GM19239 (cell line): Measurements from ENCODE around the gene FANCC.

ENCODE experiments used
- DNase-seq: peaks from one replicate; pipeline ENCODE4 v3.0.0; 2011; ENCODE audit warnings: low spot score; ENCODE audit not compliant: insufficient read length
- FAIRE-seq: peaks from 2 replicates; lab custom pipeline; 2011; peaks lifted over from hg19 to GRCh38; lab: Jason Lieb, UNC

FANCC gene

DNA sequence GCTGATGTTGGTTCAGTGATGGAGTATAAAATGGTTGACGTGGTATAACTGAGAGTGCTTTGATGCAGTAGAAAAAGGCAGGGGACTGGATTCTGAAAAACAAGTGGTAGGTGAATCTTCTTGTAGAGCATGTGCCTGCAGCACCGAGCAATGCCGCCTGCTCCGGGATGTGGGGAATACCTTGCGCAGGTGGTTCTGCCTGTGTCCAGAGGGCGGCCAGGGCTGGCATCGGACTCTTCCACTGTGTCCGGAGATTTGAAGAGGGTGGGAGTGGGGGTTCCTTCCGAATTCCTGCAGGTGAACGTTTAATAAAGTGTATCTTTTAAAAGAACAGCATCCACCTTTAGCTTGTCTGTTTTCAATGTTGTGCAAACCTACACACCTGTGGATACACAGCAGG, 238.0 kb downstream of the FANCC start:
- no peak for DNase-seq
- no peak for FAIRE-seq

DNA sequence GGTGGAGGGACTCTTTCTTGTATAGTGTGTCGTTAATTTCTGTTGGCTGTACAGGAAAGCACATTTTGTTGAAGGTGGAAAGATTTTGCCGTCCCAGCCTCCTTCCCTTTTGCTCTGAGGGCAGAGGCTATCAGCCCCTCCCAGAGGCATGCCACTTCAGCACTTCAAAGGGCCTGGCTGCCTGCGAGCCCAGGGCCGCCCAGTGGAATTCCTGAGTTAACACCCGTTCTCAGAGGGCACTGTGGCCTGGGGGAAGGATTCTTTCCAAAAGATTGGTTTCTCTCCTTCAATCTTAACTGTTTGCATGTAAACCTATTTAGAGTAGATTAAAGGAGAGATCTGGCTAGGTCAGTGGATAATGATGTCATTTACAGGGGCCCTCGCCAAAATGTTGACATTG, 238.6 kb downstream of the FANCC start:
- DNase-seq: no peak
- no peak for FAIRE-seq

DNA sequence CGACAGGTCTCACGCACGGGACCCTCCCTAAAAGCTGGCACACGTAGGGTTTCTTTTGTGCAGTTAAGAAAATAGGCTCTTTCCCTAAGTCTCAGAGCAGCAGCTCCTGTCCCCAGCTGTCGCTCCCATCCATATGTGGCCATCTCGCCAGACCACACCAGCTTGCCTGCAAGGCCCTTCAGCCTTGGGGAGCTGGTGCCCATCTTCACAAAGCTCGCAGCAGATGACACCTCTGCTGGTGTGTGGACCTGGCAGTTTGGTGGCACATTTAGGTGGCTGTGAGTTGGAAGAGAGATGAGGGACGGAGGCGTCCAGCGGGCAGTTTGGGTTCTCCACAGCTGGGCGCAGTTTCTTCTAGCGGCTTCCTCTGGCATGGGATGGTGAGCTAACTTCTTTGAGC, 239.0 kb downstream of the FANCC start:
- no peak for FAIRE-seq
- no peak for DNase-seq

DNA sequence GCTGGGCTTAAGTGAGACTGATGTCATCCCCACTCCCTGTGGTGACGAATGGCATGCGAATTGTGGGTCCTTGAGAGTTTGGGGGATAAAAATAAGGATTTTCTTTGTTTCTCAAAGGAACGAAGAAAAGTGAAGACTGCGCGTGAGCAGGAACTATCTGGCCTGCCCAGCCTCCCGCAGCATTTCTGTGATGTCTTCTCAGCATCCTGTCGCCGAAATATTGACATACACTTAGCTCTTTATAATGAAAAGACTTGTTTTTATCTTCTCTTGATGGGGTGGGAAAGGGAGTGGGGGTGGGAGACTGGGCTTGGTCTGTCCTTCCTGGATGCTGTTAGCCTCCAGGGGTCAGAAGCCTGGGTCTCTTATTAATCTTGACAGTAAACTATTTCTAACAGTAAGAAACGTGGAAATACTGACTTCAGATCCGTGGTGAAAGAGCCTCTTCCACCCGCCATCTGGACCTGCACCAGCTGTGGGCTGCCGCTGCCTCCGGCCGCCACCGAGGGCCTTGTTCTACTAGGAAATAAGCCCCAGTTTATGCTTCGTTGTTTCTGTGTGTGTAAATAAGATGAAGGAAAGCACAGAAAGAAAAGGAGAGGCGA, 239.6 kb downstream of the FANCC start:
- FAIRE-seq (no peak), DNase-seq (no peak)

DNA sequence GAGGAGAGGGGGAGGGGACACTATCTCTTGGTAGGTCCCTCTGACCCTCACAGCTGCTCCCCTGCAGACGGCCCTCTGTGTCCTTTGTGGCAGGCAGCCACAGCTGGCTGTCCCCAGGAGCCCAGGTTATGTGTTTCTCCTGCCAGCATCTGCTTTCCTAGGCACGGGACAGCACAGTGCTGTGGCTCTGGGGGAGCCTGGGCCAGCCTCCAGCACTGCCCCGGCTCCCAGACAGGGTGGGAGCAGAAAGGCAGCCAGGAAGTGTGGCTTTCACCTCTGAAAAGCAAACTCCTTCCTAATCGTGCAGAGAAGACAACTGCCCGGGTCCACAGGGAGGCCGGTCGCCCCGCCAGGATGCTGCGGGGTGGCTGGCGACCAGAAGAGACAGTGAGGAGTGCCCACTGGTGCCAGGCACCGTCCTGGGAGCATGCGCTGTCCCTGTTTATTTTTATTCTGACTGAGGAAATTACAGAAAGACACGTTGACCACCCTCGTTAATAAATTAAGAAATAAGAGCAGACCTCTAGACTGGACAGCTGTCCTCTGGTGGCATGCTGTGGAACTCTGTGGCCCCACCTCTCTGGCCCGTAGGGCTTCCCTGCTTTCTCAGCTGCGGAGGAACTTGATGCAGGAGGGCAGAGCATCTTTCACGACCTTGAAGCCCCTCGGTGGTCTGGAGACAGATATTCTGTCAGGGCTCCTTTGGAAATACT, 240.3 kb downstream of the FANCC start:
- no peak for DNase-seq
- FAIRE-seq: no peak

DNA sequence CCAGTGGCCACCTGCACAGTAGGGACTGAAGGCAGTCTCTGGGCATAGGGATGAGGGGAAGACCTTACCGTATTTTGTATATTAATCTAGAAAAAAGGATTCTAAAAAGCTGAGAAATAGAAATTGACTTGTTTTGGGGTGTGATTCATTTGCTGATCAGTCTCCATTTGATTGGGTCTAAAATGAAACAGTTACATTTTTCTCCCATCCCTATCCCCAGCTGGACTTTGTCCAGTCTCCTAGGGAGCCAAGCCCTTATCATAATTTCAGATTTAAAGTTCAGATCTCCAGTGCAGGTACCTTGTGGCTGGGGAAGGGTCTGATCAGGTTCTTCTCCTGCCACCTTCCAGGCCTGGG, 240.8 kb downstream of the FANCC start:
- DNase-seq (no peak), FAIRE-seq (no peak)

DNA sequence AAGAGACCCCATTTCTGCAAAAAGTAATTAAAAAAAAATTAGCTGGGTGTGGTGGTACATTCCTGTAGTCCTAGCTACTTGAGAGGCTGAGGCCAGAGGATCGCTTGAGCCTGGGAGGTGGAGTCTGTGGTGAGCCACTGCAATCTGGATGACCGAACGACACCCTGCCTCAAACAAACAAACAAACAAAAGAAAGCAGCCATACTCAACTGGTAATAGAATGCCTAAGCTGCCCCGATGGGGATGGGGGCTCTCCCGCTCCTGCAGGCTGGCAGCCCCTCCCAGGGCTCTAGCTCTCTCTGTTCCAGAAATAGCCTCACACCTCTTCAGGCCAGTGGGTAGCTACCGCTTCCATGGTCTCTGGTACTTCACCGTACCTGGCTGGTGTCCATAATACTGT, 241.8 kb downstream of the FANCC start:
- FAIRE-seq (no peak), DNase-seq (no peak)

DNA sequence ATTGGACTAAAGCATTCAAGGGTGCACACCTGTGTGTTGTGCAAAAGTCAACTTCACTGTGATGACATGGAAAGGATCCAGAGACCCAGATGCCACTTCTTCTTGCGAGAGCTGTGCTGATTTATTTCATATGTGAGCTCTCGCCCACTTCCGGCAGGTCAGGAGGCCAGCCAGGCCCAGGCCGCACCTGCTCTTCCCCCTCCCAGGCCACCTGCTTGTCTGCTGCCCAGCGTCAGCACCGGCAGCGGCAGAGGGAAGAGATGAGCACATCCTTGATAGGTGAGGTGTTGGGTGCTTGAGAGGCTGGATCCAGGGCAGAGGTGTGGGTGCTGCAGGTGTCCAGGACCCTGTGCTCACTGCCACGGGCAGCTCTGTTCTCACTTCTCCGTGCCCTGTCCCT, 242.9 kb downstream of the FANCC start:
- FAIRE-seq (no peak), DNase-seq (no peak)

DNA sequence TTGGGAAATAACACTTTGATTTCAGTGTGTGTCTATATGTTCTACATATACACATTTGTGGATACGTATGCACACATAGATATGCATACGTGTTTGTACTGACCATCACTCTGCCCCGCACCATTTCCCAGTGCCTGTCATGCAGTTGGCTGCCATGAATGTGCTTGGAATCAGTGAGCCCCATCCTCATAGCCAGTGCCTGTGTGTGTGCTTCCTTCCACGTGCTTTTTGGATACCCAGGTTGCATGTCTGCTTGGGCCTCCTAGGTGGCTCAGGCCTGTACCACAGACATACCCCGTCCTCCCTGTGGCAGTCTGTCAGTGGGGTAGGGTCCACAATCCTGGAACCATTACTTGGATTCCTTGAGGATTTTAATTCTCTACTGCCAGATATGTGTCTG, 243.6 kb downstream of the FANCC start:
- DNase-seq: no peak
- no peak for FAIRE-seq

DNA sequence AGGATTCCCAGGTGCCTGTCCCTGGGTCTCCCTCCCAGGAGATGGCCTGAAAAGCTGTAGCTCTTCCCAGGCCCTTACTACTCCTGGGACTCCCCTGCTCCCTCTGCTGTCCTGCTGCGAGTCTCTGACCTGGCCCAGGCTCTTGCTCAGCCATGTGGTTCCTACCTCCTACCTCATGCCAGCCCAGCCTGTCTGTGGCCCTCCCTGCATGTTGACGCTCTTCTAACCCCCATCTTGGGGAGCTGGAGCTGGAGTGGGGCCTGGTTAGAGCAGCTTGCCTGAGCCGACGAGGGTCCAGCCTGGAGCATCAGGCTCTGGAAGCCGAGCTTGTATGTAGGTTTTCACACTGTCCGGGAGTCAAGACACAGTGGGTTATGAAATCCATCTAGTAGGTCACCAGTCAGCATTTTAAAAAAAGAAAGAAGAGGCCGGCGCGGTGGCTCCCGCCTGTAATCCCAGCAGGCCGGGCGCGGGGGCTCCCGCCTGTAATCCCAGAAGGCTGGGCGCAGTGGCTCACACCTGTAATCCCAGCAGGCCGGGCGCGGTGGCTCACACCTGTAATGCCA, 244.4 kb downstream of the FANCC start:
- DNase-seq: no peak
- no peak for FAIRE-seq

DNA sequence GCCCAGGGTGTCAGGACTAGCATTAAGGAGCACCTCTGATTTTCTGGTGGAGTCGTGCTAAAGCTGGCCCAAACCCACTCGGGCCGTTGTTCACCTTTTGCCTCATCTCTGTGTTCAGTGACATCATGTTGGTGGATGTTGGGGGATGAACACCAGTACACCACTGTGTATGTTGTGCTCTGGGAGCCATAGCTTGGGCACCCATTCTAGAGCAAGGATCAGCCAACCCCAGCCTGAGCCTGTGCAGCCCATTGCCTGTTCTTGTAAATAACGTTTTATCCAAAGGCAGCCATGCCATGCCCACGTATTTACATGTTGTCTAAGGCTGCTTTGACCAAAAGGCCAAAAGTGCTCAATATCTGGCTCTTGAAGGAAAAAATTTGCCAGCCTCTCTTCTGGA, 245.6 kb downstream of the FANCC start:
- DNase-seq (no peak), FAIRE-seq (no peak)

DNA sequence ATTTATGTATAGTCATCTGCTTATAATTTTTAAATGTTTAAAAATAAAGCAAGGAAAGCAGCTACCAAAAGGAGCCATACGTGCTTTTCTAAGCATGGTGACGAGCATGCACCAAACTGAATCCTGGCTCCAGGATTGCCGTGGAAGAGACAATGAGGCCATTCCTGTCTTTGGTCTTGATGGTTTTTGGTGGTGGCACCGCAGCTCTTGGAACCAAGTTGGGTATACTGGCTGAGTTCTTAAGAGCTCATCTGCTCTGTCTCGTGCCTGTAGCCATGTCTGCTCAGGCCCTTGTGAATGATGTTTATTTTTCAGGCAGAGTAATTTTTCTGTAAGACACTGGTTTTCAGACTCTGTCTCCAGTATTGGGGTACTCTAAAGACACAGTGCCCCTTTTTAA, 246.1 kb downstream of the FANCC start:
- no peak for FAIRE-seq
- no peak for DNase-seq

DNA sequence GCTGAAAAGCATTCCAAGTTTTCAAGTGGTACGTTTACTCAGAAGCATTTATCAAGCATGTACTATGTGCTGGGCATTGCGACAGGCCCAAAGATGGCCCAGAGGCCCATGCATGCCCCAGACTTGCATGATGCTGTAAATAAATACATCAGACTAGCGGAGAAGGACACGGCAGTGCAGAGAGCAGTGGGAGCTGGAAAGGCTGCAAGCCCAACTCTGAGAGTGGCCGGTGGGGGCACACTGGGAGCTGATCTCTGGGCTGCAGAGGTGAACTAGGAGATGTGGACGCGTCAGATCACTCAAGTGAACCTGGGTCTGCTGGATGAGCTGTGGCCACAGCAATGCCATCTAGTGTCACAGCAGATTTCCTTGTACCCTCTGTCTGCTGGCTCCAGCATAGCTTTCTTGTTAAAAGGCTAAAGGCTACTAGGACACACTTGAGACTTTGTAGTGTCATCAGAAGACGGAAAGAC, 246.9 kb downstream of the FANCC start:
- FAIRE-seq (no peak), DNase-seq (no peak)

DNA sequence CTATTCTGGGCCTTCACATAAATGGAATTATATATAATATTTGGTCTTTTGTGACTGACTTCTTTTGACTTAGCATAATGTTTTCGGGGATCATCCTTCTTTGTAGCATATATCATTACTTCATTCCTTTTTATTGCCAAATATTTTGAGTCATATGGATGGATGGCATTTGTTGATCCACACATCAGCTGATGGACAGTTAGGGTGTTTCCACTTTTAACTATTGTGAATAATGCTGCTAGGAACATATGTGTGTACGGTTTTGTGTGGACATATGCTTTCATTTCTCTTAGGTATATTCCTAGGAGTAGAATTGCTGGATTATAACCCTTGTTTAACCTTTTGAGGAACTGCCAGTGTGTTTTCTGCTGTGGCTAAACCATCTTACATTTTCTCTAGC, 249.6 kb downstream of the FANCC start:
- DNase-seq: no peak
- FAIRE-seq: no peak

DNA sequence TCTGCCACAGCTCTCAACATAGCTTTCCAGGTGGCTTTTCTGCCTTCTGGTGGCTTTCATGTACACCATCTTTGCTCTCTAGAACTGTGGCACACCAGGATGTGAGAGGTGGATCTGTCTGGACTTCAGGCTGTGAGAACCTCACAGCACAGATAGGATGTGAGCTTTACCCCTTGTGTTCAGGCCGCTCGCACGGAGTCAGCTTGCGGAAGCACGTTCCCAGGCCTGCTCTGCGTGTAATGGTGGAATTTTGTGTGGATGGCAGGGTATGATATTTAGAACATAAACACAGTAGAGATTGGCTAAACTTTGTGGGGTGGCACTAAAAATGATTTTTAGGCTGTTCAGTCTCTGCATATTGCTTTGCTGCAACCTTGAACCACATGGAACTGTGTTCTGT, 250.5 kb downstream of the FANCC start:
- FAIRE-seq (no peak), DNase-seq (no peak)

DNA sequence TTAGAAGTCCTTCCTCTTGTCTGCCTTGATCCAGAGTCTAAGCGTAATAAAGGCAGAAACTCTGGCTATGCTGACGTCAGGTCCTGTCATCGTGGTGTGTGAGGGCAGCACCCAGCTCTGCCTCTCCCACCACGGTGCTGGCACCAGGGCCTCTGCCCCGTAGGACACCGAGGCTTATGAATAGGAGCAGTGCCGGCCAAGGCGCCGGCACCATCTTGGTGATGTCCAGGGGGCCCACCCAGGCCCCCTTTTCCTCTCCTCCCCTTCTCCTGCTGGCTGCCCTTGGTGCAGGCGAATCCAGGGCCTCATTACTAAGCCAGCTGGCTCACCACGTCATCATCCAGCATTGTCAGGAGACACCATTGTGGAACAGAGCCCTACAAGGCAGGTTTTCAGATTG, 252.3 kb downstream of the FANCC start:
- FAIRE-seq: no peak
- DNase-seq: no peak

DNA sequence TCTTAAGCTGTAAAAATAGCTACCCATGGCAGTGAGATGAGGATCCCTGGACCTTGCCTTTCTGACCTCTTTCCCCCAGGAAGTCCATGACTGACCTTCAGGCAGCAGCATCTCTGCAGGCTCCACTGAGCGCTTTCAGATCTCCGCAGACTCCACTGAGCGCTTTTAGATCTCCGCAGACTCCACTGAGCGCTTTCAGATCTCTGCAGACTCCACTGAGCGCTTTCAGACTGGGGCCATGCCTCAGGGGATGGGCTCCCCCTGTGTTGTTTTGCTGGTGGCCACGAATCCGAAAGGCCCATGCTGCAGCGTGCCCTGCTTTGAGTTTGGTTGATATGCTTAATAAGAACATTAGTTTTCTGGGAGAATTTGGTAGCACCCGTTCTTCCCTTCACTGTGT, 254.2 kb downstream of the FANCC start:
- DNase-seq (no peak), FAIRE-seq (no peak)

DNA sequence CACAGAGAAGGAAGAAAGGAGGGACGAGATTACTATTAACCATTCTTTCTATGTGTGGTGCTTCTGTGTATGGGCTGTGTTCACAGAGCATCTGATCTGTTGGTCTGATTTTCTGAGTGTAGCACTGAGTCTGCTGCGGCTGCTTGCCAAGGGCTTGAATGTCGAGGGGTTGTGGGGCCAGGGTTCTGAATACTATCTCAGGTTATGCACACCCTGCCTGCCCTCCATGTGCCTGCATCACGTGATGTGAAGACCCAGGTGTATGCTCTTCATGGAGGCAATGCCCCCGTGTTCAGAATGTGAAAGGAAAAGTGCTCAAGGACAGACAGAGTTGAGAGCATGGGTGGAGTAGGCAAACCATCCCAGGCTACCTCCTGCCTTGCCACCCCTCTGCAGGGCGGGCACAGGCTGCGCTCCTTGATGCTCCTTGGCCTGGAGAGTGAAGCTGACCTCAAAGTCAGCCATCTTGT, 254.9 kb downstream of the FANCC start:
- no peak for DNase-seq
- FAIRE-seq: no peak

DNA sequence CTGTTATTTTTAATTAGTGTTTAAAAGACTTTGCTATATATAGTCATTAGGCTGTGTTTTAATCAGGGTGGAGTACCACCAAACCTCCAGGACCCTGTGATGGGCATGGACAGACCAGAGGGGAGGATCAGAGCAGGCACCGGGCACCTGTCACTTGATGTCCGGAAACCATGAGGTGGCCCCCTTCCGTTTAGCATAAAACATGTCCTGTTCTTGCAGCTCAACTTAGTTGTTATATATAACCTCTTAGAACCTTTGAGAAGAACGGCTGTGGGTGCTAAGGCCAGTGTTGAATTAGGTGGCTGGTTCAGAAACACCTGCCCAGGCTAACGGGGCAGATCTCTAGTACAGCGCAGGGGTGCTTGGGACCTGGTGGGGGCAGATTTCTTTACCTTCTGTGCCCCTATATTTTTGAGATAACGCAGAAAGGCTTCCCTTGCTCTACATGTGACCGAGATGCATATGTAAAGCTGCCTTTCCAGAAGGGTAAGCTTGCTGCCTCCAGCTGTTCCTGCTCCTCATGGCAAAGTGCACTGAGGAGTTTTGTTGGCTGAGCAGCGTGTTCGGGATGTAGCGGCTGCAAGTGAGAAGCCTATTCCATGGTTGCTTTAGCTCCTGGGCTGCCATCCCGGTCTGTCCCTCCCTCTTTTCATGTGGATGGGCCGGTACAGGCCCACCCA, 255.5 kb downstream of the FANCC start:
- FAIRE-seq (no peak), DNase-seq (no peak)

DNA sequence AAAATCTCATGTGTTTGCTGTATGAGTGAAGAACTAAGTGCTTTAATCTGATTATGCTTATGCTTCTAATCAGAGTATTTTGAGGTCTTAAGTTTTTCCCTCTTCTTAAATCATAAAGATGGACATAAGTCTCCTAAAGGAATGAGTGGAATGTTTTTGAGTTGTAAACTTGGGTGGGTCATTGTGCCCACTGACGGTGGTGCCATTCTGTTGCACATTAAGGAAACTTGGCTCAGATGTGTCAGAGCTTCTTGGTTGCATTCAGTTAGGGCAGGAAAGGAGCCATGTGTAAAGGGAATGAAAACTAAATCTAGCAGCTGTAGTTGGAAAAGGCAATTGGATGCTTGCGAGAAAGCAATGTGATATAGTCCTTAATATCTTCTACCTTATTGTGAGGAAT, 256.6 kb downstream of the FANCC start:
- DNase-seq (no peak), FAIRE-seq (no peak)

DNA sequence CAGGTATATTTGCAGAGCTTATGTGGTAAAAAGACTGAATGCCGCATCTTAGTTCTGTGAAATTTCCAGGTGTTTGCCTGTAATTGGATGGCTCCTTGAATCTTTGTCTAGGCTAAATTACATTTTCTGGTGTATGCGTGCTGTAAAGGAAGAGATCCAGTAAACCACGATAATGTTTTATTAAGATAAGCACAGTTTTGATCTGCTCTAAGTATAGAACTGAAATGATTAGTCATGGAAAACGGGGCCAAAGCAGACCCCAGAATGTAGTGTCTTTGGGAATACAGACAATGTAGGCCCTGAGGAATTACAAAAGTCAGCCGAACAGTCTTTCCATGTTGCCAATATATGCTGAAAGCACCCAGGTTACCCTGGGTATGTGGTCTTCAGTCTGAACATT, 257.3 kb downstream of the FANCC start:
- FAIRE-seq: no peak
- no peak for DNase-seq
